Smooth muscle cell (in vitro differentiated cells): ENCODE results near the gene SLC16A12. TPM values are rescaled to one million over a fixed set of nuclear protein-coding genes. Genes with fewer than 3 reads are reported as not detected.
"Not testable (repeated sequence)": the region's sequence is repeated elsewhere in the genome, so short reads cannot be mapped to it uniquely, and the experiment has no call there.

Experiments used
- DNase-seq: peaks from one replicate; lab custom pipeline; 2025; ENCODE audit not compliant: unreplicated experiment; lab: John Stamatoyannopoulos, UW
- H2AFZ ChIP-seq: fragments of 200-600 bp; sonication (generic); 2 replicates; pipeline ENCODE4 v1.6.0; 2016; ENCODE audit warnings: antibody characterized with exemption, low read depth, mild to moderate bottlenecking
- H3F3A ChIP-seq: fragments of 200-600 bp; sonication (generic); 2 replicates; pipeline ENCODE4 v1.6.0; 2017; ENCODE audit warnings: antibody characterized with exemption, low read depth
- H3K27ac ChIP-seq: fragments of 200-600 bp; sonication (generic); 2 replicates; pipeline ENCODE4 v1.5.1; 2016; ENCODE audit warnings: low read depth, mild to moderate bottlenecking
- H3K27me3 ChIP-seq: fragments of 200-600 bp; sonication (generic); 2 replicates; pipeline ENCODE4 v1.6.1; 2016; ENCODE audit warnings: low read depth, mild to moderate bottlenecking
- H3K36me3 ChIP-seq: fragments of 200-600 bp; sonication (generic); 2 replicates; pipeline ENCODE4 v1.5.1; 2016; ENCODE audit warnings: low read depth
- H3K4me1 ChIP-seq: fragments of 200-600 bp; sonication (generic); 2 replicates; pipeline ENCODE4 v1.5.1; 2016; ENCODE audit warnings: low read depth
- H3K4me2 ChIP-seq: fragments of 200-600 bp; sonication (generic); 2 replicates; pipeline ENCODE4 v1.6.0; 2016; ENCODE audit warnings: mild to moderate bottlenecking
- H3K4me3 ChIP-seq: fragments of 200-600 bp; sonication (generic); 2 replicates; pipeline ENCODE4 v1.5.1; 2016; ENCODE audit warnings: mild to moderate bottlenecking
- H3K79me2 ChIP-seq: fragments of 200-600 bp; sonication (generic); 2 replicates; pipeline ENCODE4 v1.6.0; 2016; ENCODE audit warnings: low read depth, mild to moderate bottlenecking
- H3K9ac ChIP-seq: fragments of 200-600 bp; sonication (generic); 2 replicates; pipeline ENCODE4 v1.6.0; 2016; ENCODE audit warnings: low read depth
- H3K9me3 ChIP-seq: fragments of 200-600 bp; sonication (generic); replicated peaks from 2 replicates; pipeline ENCODE4 v1.5.1; 2016; ENCODE audit warnings: low read depth
- H4K20me1 ChIP-seq: fragments of 200-600 bp; sonication (generic); 2 replicates; pipeline ENCODE4 v1.6.0; 2016; ENCODE audit warnings: low read depth
- CTCF ChIP-seq: fragments of 200-600 bp; sonication (generic); IDR thresholded peaks from 2 replicates; pipeline ENCODE4 v1.5.1; 2017; ENCODE audit warnings: borderline replicate concordance, mild to moderate bottlenecking, antibody characterized with exemption; ENCODE audit not compliant: insufficient read depth, poor library complexity, severe bottlenecking
- WGBS: methylation state at CpG from one replicate; pipeline ENCODE4 v1.1.7; 2016; ENCODE audit warnings: low lambda C conversion rate; 5-methylcytosine and 5-hydroxymethylcytosine counted together
- polyA plus RNA-seq: library from polyadenylated mRNA; unstranded; fragments of >200 nt; fragmentation: Nextera tagmentation; extraction: Ambion mirVana; gene quantifications from 2 replicates; pipeline ENCODE4 v1.2.1, GENCODE V29; 2016
- total RNA-seq: library from RNA; depleted of rRNA; stranded (reverse); fragments of >200 nt; gene quantifications from 2 replicates; pipeline ENCODE4 v1.2.3, GENCODE V29; 2014

Gene SLC16A12
- total and polyA plus RNA-seq, 2 experiments from 2014 or later: not detected

- no peak overlapping the region for H3K9ac ChIP-seq
- no peaks in the 10 kb centered on the region for H3K4me1 ChIP-seq
- H3K36me3 ChIP-seq: no peaks in the 10 kb centered on the region
- H3F3A ChIP-seq: no peaks in the 10 kb centered on the region
- peak overlapping the region; percentile 91 for H3K4me2 ChIP-seq
- H3K4me3 ChIP-seq: peak overlapping the region; percentile 57
- peaks cover 63% of the 10 kb centered on the region for H3K27me3 ChIP-seq
- H3K9me3 ChIP-seq: no peaks in the 10 kb centered on the region
- H3K79me2 ChIP-seq: no peaks in the 10 kb centered on the region
- DNase-seq: no peak
- H3K27ac ChIP-seq: no peak overlapping the region
- H4K20me1 ChIP-seq: no peaks in the 10 kb centered on the region
- H2AFZ ChIP-seq: no peak overlapping the region
- 13% methylated on average over 8 of the region's 8 CpGs for WGBS
- TF ChIP-seq CTCF: no peak
Measured at GRCh38 chr10:89534826-89535166, 598 bp downstream of the SLC16A12 start.

- DNase-seq: no peak
- Histone ChIP-seq H3K9me3 (no peaks in the 10 kb centered on the region), H2AFZ (no peak overlapping the region), H3K9ac (no peak overlapping the region), H3F3A (no peaks in the 10 kb centered on the region), H3K79me2 (no peaks in the 10 kb centered on the region), H3K4me1 (no peaks in the 10 kb centered on the region), H3K4me2 (no peak overlapping the region), H3K4me3 (no peak overlapping the region), H4K20me1 (no peaks in the 10 kb centered on the region), H3K27ac (no peak overlapping the region), H3K36me3 (no peaks in the 10 kb centered on the region), H3K27me3 (peaks cover 62% of the 10 kb centered on the region)
- no peak for TF ChIP-seq CTCF
- WGBS: 88% methylated on average over 3 of the region's 3 CpGs
Measured at GRCh38 chr10:89532476-89532875, 2.9 kb downstream of the SLC16A12 start.

GRCh38 chr10:89531359-89531758, 4.0 kb downstream of the SLC16A12 start:
- Histone ChIP-seq H4K20me1 (no peaks in the 10 kb centered on the region), H3K27me3 (peaks cover 52% of the 10 kb centered on the region), H3K9me3 (no peaks in the 10 kb centered on the region), H2AFZ (no peak overlapping the region), H3K4me1 (no peaks in the 10 kb centered on the region), H3K4me3 (no peak overlapping the region), H3K9ac (no peak overlapping the region), H3K36me3 (no peaks in the 10 kb centered on the region), H3K27ac (no peak overlapping the region), H3K4me2 (no peak overlapping the region), H3K79me2 (no peaks in the 10 kb centered on the region), H3F3A (no peaks in the 10 kb centered on the region)
- WGBS: 77% methylated on average over 3 of the region's 3 CpGs
- TF ChIP-seq CTCF: no peak
- DNase-seq: no peak

GRCh38 chr10:89529711-89530110, 5.7 kb downstream of the SLC16A12 start:
- not testable (repeated sequence) for H3K79me2 ChIP-seq, H2AFZ ChIP-seq, H3F3A ChIP-seq, H3K27ac ChIP-seq, DNase-seq, H4K20me1 ChIP-seq, H3K36me3 ChIP-seq, H3K9me3 ChIP-seq, H3K4me3 ChIP-seq, H3K4me1 ChIP-seq, H3K9ac ChIP-seq, H3K4me2 ChIP-seq
- 87% methylated on average over 6 of the region's 6 CpGs for WGBS
- H3K27me3 ChIP-seq: peaks cover 35% of the 10 kb centered on the region
